HG02981 (cell line): ENCODE measurements around the gene UNC45B.
"Not testable (repeated sequence)": the region's sequence is repeated elsewhere in the genome, so short reads cannot be mapped to it uniquely, and the experiment has no call there.

Experiments used
- ATAC-seq: cut with Tn5 transposase; IDR thresholded peaks from one replicate; pipeline ENCODE4 v1.9.1; 2021; ENCODE audit warnings: mild to moderate bottlenecking, moderate library complexity; ENCODE audit not compliant: unreplicated experiment

UNC45B gene

DNA sequence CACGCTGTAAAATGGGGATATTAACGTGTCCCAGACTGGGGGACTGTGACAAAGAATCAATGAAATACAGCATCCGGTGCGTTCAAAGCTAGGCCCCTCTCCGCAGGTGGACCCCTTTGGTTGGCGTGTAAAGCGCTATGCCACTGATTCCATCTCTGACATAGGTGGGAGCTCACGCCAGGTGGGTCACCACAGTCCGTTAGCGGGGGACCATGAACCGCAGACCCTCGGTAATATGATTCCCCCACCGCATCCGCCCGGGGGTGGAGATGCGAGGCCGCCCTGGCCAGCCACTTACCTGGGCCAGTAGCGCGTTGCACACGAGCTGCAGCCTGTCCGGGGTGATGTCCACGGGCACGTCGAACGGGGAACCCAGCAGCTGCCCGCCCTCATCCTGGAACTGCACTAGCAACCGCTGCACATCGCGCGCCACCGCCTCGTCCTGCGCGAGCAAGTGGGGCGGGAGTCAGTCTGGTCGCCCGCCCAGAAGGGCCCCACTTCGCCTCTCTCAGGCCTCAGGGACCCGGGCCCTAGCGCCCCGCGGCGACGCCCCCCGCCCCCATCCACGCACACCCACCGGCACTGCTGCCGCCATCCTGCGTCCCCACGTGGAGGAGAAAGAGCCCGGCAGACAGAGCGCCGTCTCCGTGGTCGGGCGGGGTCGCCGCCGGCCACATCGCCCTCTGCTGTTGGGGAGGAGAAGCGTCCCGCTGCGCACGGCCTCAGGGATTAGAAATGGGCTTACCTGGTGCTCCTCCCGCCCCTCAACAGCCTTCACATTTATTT, 5.7 kb upstream of the UNC45B start, which contains the start of gene NLE1:
NLE1 (minus strand) TSS at position 623 of the 786 bp plus-strand sequence; CDS start at position 595, 28 bp downstream.
- peak; percentile 88 for ATAC-seq

DNA sequence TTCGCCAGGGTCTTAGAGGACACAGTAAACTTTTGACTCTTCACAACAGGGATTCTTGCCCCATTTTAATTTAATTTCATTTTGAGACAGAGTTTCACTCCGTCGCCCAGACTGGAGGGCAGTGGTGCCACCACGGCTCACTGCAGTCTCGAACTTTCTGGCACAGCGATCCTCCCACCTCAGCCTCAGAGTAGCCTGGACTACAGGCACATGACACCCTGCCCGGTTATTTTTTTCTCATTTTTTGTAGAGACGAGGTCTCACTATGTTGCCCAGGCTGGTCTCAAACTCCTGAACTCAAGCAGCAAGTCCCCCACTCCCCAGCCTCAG, 5.2 kb upstream of the UNC45B start:
- ATAC-seq: no peak

DNA sequence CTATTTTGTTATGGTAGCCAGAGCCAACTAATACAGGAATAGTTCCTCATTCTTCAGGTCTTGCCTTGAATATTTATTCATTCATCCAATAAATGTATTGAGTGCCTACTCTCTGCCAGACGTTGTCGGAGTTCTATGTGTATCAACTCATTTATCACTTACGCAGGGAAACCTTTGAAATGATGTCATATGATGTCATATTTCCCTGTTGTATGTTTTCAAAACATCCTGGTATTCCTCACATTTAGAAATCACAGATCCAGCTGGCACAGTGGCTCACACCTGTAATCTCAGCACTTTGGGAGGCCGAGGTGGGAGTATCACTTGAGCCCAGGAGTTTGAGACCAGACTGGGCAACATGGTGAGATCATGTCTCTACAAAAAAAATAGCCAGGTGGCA, 2.8 kb upstream of the UNC45B start:
- no peak for ATAC-seq

DNA sequence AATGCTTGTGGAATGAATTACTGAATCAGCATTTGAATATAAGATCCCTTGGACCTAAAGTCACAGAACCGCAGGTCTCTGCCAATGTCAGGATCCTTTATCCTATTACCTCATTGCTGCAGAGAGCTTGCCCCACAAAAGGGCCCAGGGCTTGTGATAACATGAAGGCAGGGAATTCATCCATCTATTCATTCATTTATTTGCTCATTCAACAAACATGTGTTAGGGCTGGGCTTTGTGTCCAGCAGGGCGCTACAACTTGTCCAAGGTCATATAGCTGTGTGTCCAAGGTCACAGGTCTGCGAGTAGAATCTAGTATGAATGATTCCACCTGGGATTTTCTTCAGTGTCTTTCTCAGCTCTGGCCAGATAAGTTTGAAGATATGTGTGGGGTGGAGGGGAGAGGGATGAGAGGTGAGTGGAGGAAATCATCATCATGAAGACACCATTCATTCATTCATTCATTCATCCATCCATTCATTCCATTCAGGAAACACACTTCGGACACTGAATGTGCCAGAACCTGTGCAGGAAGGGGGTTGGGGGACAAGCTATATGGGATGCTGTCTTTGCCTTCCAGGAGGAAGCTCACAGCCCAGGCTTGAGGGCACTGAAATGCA, 1.3 kb upstream of the UNC45B start:
- no peak for ATAC-seq

DNA sequence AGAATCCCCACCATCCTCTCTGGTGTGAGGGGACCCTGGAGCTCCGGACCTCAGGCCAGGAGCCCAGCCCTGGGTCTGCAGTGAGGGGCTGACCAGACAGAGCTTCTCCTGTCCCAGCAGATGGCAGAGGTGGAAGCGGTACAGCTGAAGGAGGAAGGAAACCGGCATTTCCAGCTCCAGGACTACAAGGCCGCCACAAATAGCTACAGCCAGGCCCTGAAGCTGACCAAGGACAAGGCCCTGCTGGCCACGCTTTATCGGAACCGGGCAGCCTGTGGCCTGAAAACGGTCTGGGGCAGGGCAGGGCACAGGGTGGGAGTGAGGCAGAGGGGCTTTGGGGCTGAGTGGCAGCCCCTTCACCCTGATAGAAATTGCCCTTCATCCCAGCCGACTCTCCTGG, 527 bp downstream of the UNC45B start:
- no peak for ATAC-seq

DNA sequence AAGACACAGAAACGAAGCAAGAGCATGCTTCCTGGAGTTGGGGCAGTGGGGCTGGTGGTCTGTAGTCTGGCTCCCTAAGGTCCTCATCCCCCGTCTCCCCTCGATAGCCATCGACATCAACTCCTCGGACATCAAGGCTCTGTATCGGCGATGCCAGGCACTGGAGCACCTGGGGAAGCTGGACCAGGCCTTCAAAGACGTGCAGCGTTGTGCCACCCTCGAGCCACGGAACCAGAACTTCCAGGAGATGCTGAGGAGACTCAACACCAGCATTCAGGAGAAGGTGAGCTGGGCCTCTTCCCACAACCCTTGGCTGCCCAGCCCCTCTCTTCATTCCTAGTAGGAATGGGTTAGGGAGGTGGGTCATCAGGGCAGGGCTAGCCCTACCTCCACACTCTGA, 2.3 kb downstream of the UNC45B start:
- no peak for ATAC-seq

DNA sequence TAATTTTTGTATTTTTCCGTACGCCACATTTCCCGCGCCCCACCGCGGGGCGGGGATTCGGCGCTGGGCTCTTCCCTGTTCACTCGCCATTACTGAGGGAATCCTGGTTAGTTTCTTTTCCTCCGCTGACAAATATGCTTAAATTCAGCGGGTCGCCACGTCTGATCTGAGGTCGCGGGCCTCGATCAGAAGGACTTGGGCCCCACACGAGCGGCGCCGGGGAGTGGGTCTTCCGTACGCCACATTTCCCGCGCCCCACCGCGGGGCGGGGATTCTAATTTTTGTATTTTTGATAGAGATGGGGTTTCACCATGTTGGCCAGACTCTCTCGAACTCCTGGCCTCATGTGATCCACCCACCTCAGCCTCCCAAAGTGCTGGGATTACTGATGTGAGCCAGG, 3.5 kb downstream of the UNC45B start:
- not testable (repeated sequence) for ATAC-seq

DNA sequence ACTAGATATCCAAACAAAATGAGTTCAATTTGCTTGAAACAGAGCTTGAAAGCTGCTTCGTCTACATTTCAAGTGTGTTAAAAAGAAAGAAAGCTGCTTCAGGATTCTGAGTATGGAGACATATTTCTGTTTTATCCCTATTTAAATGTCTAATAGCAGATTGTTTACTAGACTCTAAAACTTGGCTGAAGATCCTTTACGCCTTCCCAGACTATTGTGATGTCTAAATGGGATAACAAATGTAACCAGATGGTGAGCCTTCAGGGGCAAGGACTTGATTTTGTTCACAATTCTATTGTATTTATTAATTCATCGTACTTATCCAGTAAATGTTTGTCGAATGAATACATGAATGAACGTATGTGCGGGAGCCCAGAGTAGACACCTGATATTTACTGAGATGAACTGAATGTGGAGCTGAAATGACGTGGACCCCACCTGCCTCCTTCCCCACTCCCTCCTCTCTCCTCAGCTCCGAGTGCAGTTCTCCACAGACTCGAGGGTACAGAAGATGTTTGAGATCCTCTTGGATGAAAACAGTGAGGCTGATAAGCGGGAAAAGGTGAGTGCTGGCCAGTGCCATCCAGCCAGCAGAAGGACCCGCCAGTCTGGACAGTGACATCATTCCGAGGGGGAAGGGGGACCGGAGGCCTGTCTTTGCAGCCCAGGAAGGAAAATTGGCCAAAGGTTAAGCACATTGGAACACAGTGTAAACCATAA, 5.0 kb downstream of the UNC45B start:
- ATAC-seq: no peak

DNA sequence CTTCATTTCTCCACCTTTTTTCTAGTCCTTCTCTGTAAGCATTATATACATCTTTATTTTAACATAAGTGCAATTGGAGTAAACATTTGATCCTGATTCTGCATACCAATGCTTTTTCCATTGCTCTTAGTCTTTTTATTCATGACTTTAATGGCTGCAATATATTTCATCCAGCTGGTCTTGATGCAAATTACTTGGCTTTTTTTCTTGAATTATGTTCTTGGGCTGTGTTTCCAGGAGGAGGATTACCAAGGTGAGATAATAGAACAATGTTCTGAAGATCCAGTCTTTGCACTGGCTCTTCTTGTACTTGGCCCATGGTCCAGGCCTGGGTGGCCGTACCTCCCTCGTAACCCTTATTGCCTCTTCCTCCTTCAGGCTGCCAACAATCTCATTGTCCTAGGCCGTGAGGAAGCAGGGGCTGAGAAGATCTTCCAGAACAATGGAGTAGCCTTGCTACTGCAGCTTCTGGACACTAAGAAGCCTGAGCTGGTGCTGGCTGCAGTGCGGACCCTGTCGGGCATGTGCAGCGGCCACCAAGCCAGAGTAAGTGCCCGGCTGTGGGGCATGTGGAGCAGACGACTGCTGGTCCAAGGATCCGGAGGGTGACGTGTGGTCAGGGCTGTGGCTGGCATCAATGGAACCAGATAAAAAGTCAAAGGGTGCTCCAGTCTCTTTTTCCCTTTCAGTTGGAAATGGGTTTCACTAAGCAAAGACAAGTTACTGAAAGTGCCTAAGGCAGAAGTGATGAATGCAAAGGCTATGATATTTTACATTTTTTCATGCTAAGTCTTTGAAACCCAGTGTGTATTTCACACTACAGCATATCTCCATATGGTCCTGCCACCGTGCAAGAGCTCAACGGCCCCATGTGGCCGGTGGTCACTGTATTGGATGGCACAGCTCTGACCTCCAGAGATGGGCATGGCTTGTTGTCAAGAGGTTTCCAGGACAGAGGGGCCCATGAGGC, 6.9 kb downstream of the UNC45B start:
- ATAC-seq: no peak

DNA sequence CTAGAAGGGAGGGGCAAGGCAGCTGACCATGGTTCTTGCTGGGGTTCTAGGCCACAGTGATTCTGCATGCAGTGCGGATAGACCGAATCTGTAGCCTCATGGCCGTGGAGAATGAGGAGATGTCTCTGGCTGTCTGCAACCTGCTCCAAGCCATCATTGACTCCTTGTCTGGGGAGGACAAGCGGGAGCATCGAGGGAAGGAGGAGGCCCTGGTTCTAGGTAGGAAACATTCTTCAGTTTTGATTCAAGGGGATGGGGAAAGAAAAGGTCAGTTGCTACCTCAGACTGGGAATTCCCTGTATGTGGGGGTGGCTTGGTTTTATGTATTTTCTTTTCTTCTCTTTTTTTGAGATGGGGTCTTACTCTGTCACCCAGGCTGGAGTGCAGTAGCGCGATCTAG, 7.6 kb downstream of the UNC45B start:
- ATAC-seq: no peak

DNA sequence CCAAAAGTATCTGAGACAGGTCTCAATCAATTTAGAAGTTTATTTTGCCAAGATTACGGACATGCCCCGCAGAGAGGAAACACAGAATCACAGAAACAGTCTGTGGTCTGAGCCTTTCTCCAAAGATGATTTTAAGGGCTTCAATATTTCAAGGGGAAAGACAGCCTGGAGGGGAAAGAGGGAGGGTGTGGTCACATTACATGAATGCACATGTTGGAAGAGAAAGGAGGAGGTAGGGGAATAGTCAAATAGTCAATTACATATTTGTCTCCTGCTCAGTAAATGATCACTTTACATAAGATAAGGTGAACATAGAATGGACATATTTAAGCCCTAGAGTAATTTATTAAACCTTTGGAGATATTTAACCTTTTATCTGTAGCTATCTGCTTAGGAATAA, 12.3 kb downstream of the UNC45B start:
- ATAC-seq: no peak

DNA sequence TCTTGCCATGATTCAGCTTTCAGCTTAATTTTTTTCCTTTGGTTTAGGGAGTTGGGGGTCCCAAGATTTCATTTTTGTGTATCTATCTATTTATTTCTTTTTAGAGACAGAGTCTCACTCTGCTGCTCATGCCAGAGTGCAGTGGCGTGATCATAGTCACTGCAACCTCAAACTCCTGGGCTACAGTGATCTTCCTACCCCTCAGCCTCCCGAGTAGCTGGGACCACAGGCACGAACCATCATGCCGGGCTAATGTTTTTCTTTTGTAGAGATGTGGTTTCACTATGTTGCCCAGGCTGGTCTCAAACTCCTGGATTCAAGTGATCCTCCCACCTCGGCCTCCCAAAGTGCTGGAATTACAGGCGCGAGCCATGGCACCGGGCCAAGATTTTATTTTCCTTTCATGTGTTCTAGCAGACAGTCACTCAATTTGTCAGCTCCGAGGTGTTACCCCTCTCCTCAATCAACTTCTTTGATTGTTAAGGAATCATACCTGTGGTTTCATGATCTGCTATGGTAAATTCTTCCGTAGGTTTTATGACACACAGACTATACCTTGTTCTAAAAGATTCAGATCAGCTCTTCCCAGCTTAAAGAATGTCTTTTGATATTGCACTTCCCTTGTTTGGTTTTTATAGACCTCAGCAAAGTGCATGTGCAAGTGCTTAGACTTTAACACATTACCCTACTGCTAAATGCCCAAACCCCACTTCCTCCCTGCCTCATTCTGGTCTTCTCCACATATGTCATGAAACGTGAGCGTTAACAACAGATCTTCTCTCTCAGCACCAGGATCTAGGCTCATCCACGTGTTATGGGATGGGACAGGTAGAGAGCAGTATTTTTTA, 13.0 kb downstream of the UNC45B start:
- no peak for ATAC-seq

DNA sequence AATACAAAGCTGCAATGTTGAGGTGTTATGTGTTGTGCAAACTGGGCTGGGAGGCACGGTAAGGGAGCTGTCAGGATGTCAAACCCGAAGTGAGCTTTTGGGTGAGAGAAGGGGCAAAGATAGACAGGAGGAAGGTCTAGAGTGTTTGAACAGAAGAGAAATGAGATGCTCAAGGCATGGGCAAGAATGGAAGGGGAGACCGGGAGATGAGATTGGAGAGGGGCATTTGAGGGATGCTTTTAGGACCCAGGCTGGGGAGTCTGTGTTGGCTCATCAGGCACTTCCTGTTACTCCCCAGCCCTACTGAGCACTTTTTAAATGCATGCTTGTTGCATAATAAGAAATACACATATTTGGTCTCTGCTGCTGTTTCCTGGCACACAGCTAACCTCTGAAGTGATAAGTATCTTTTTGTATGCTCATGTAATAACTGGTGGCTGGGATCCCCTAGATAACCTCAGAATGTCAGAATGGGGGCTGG, 13.7 kb downstream of the UNC45B start:
- no peak for ATAC-seq

DNA sequence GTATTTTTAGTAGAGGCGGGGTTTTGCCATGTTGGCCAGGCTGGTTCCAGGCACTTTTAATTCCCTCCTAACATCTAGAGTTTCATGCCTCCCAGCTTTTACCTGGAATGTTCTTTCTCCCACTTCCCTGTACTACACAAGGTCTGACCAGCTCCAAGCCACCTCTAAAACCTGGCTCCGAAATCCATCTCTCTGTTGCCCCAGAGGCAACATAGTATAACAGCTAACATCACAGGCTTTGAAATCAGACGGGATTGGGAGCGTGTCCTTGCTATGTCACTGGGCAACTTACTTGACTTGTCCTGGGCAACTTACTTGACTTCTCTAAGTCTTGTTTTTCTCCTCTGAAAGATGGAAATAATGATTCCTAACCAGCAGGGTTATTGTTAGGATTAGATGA, 15.1 kb downstream of the UNC45B start:
- no peak for ATAC-seq

DNA sequence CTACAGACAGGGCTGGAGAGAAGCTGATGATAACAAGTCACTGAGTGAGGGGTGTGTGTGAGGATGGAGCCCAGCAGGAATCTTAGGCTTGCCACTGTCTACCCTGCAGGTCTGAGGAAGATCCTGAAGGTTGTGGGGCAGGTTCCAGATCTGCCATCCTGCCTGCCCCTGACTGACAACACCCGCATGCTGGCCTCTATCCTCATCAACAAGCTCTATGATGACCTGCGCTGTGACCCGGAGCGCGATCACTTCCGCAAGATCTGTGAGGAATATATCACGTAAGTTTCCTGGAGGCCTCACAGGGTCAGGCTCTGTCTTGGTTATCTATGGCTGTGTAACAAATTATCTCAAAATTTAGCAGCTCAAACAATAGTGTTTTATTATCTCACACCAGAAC, 16.3 kb downstream of the UNC45B start:
- no peak for ATAC-seq

DNA sequence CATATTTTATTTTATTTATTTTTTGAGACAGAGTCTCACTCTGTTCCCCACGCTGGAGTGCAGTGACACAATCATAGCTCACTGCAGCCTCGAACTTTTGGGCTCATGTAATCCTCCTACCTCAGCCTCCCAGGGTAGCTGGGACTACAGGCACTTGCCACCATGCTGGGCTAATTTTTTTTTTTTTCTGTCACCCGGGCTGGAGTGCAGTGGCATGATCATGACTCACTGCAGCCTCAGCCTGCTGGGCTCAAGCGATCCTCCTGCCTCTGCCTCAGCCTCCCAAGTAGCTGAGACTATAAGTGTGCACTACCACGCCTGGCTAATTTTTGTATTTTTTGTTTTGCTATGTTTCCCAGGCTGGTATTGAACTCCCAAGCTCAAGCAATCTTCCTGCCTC, 17.1 kb downstream of the UNC45B start:
- no peak for ATAC-seq

DNA sequence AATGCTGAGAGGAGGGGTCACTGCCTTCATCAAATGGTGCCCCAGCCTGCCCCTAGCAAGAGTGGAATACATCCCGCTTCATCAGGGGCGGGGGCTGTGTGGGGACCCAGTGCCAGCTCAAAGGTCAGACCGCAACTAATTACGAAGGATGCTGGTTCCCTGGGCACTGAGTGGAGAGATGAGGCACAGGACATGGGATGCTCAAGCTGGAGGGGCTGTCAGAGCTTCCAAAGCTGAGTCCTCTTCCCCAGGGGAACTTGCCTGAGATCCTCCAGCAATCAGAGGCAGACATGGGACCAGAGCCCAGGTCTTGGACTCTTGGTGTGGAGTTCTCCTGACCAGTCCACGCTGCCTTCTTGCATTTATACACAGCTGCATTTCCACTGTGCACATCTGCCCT, 18.9 kb downstream of the UNC45B start:
- no peak for ATAC-seq

DNA sequence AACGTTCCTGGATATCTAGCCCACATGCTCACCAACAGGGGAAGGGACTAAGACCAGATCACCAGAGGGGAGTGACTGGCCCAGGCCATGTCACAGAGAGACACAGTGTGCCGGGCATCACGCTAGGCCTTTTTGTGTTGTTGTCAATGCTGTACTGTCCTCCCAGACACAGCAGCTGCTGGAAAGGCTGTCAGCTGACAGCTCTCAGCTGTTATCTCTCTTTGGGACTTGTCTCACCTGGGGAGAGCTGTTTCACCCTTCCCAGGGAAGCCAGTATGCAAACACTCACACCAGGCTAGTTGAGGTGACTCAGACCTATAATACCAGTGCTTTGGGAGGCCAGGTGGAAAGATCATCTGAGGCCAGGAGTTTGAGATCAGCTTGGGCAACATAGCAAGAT, 19.4 kb downstream of the UNC45B start:
- ATAC-seq: no peak

DNA sequence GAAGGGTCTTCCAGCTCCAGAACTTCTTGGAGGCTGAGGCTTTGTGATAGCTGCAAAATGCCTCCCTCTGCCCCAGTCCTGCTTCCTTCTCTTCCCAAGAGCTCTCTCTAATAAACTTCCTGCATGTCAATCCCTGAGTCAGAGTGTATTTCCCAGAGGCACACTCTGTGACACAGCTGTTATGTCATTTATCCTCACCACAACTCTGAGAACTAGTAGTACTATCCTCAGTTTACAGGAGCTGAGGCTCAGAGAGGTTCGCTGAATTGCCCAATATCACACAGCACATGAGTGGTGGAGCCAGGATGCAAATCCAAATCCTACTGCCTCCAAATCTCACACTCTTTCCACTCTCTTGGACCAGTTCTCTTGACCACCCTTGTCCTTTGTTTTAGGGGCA, 20.0 kb downstream of the UNC45B start:
- no peak for ATAC-seq

DNA sequence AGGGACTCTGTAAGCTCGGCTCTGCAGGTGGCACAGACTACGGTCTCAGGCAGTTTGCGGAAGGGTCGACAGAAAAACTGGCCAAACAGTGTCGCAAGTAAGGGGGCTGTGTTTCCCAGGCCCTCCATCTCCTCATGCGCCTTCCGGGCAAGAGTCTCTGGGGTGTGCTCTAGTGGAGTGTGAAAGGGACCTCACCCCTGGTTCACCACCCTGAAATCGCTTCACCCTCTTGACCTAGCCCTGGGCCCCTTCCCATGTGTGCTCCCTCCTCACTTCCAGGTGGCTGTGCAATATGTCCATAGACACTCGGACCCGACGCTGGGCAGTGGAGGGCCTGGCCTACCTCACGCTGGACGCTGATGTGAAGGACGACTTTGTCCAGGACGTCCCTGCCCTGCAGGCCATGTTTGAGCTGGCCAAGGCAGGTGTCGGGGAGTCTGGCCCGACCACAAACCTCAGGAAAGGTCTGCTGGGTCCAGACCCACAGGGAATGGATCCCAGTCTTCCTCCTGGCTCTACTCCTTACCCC, 22.3 kb downstream of the UNC45B start:
- no peak for ATAC-seq
